IPS-NIHi11 (cell line): ENCODE results near the gene CPXM2.

Source experiments
- DNase-seq: peaks from one replicate; pipeline ENCODE4 v3.0.0; 2012; ENCODE audit warnings: mixed read lengths, low spot score

Gene CPXM2

DNA sequence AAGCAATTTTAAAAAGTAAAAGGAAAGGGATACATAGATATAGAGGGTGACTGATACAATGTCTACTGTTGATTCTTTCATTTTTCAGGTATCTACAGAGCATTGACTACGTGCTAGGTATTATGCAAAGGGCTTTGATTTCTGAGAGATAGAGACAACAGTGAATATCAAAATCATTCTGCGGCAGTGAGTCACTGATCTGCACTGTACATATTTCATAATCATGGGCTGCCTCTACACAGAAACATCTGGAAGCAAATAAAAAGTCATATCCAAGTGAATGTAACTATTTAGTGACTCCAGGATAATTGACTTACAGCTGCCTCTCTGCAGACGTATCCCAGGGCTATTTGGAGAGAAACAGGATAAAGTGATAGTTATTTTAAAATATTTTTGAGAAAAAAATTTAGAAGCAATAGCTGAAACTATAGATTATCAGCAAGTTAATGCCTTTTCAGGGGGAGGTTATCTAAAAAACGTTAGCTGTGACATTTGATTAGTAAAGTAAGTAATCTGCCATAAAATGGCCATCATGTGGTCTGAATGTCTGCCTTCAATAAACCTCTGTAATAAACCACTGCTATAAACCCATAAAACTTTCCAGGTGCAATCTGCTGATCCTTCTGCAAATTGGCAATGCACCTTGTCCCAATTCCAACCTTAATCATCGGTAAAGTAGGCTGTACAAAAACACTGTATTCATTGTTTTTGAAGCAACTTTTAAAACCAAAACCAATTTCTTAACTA, 43.7 kb downstream of the CPXM2 start:
- DNase-seq = no peak

DNA sequence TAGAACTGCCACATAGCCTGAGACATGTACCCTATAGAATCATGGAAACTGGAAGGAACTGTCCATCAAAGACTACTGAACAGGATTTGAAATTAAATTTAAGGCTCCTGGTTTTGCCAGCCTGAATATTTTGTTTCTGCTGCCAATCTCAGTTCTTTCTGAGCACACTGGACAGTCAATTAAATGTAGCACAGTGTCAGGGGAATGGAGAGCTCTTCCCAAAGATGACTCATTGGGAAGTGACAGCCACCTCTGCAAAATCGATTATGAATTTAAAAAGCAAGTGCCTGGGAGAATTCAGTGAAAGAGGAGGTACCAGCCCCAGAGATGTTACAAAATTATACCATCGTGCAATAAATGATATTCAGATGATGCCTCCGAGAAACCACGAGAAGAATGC, 47.8 kb downstream of the CPXM2 start:
- no peak for DNase-seq

DNA sequence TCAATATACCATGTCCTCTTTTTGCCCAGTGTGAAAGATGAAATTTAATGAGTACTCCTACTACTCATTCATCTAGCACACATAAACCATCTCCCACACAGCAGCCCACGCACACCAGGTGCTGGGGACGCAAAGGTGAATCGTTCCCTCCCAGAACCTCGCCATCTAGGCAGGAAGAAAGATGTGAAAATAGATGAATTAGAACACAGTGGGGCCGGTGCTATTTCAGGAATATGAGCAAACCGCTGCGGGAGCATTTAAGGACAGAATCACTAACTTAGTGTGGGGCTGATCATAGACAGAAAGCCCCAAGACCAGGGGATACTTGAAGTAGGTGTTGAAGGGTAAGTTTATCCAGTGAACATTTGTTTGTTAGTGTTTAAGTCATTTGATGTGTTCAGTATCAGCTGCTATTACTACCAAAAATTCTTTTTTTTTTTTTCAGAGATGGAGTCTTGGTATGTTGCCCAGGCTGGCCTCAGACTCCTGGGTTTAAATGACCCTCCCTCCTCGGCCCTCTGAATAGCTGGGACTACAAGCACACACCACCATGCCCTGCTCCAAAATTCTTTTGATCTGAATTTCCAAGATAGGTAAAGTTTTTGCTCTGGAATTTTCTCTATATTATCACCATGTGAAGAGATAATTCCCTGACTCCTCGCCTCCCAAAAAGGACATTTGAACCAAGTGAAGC, 48.8 kb downstream of the CPXM2 start:
- DNase-seq = no peak

DNA sequence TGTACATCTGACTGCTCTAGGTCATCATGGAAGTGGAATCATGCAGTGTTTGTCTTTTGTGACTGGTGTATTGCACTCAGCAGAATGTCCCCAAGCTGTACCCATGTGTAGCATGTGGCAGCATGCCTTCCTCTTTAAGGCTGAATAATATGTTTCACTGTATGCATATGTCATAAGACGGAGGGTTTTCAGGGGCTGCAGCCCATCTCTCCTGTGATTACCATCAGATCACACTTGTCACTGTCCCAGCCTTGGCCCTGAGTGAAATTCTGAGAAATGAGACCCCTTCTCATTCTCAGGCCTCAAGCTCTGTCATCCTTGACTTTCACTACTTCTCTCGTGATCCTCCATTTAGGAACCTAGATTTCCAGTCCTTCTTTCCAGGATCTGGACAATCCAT, 50.0 kb downstream of the CPXM2 start:
- no peak for DNase-seq

DNA sequence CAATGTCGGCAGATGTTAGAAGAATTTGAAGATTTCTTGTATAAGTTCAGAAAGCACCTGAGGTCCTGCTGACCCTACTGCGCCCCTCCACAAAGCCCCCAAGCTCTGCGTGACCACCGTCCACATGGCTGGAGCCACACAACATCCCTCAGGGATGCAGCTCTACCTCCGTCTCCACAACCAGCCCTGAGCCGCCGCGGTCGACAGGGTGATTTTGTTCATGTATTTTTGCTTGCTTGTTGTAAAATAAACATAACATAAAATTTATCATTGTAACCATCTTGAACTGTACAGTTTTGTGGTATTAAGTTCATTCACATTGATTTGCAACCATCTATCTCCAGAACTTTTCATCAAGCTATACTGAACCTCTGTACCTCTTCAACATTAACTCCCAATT, 50.5 kb downstream of the CPXM2 start:
- DNase-seq = no peak

DNA sequence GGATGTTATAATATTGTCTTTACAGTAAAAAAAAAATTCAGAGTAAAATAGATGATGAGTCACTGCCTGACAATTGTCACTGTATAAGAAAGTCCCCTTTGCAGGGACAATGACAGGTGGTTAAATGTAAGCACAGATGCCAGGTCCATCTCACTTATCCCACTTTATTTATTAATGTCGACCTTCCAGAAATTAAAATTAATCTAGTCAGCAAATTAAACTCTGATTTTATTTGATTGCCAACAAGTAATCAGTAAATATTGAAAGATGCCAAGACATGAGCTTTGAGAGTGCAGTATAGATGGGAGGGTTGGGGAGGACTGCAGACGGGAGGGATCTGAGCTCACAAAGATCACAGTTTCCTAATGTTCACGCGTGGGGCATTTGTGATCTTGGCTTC, 50.9 kb downstream of the CPXM2 start:
- DNase-seq = no peak

DNA sequence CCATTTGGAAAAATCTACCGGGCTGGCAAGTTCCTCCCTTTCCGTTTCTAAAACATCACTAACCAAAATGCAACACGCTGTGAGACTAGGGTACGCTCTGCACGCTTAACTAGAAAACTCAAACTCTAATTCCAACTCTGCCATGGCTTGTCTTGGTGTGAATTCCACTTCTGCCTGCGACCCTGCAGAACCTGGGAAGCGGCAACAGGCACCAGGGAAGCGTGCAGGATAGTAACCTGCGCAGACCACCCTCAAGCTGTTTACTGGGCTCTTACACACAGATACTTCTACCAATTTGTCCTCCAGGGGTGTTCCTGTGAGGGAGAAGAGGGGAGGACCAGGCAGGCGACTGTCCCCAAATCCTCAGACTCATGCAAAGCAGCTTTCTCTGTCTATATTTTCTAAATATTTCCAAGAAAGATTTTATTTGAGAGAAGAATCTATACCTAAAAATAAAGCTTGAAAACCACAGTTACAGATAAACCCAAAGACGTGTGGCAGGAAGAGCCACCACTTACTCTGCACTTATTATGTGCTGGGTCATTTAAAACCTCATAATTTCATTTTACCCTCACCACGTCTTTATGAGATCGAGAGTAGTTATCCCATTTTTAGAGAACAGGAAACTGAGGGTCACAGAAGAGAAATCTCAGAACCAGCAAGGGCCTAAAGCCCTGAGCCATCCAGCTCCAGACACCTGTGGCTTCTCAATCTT, 52.9 kb downstream of the CPXM2 start:
- DNase-seq = no peak

DNA sequence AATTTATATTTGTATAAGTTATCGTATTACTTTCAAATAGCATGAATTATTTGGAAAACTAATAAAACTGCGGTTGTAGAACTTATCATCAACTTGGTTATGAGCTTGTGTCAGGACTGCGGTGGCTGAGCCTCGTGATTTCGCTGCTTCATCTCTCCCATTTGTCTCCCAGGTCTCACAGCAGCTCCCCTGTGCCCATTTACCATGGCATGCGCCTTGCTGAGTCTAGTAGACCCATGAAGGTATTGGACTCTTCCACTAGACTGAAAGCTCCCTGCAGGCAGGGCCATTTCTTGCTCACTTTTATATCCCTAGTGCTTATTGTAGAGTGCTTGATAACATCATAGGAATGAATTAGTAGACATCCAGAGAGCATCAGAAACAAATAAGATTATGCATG, 53.9 kb downstream of the CPXM2 start:
- no peak for DNase-seq

DNA sequence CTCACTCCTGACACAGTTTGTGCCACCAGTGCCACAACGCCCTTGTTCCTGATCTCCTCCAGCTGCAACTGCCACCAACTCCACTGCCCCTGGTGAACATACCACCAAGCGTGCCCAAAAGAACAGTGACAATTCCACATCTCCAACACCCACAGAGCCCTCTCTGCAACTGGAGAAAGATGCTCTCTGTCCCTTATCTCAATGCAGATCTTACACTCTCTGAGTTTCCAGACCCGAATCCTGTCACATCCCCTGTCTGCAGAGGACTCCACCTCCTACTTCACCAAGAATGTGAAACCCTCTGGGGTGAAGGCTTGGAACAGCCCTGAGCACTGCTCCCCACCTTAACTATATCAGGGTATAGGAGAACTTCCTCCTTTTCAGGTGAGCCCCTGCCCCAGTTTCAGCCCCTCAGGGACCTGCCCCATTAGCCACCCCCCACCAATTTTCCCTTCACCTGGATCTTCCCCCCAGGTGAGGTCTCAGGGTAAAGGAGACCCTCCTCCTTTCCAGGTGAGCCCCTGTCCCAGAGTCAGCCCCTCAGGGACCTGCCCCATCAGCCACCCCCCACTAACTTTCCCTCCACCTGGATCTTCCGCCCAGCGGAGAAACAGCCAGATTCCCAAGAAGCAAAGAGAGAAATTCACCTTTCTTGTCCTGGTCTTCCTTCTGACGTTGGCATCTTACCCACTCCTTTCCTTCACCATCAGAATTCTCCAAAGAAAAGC, 55.0 kb downstream of the CPXM2 start:
- no peak for DNase-seq

DNA sequence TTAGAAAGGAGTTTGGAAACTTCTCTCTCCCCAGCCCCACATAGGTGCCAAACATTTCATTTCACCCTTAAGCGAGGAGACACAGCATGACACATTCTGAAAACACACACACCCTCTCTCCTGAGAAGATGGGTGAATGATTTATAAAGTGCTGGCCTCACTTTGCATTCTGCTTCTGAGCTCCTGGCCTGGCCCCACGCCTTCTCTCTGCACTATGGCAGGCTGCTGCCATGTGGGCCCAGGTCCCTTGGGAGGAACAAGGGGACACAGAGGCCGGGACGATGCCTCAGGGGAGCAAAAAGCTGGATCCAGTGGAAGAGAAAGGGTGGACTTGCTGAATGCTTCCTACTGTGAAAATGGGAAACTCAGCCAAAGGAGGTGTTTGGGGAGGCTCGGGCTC, 56.0 kb downstream of the CPXM2 start:
- DNase-seq = no peak

DNA sequence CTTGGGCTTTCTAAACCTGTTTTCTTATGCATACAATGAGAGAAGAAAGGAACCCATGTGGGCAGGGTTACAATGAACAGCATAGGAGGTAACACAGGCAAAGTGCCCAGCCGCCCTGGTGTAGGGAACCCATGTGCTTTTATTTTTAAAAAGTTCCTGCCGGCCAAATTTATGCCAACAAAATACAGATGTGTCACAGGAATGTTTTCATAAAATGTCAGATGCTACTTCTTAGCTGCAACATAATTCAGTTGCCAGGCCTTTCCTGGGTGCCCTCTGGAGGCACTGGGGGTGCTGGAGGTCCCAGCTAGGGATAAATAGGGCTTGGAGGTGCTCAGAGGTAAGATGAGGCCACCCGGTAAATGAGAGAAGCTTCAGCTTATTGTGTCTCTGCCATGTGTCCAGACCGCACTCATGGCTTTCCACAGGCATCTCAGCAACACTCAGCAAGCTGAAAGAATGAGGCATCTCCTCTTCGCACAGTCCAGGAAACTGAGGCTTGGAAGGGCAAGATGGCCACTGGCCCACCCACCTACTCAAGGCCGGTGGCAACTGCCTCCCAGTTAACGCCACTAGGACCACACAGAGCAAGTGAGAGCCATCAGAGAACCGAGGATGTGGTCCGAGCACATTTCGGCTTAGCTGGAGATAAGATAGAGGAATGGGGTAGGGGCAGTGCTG, 58.3 kb downstream of the CPXM2 start:
- no peak for DNase-seq

DNA sequence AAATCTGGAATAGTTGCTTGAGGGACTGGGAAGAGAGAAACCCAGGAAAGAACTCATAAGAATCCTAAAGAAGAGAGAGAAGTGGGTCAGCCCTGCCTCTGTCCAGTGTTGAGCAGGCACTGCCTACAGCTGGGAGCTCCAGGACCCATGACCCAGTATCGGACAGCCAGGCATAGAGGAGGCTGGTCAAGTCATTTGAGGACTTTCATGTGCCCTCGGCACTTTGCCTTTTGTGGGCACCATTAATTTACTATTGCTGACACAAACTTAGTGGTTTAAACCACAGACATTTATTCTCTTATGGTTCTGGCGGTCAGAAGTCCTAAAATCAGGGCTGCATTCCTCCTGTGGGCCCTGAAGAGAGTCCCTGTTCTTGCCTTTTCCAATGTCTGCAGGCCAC, 60.3 kb downstream of the CPXM2 start:
- no peak for DNase-seq

DNA sequence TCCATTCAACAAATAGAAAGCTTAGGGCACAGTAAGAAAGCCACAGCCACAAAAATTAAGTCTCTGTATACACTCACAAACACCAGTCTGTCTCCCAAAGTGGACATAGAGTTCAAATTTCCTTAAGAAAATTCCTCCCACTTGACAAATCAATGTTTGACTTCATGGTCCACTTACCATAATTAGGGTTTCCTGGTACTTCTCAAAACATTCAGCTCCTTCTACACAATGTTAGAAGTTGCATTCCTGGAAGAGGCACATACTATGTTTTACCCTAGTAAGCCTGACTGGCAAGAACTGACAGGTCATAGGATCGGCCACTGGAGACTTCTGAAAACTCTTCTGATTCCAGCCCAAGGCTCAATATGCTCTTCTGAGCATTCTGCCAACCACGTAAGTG, 70.5 kb downstream of the CPXM2 start:
- DNase-seq = no peak

DNA sequence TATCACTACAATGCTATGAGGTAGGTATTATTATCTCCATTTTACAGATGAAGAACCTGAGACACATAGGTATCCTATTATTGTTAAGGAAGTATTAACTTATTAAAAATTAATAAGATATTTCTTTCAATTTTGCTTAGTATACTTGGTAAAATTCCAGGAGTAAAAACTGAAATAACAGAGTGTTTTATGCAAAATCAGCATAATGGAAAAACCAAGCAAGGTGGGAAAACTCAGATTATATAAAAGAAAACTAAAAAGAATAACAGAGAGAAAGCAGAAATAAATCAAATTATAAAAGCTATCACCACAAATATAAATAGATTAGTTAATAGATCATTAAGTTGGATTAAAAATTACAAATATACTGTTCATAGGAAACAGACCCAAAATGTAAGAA, 82.0 kb downstream of the CPXM2 start:
- DNase-seq = no peak

DNA sequence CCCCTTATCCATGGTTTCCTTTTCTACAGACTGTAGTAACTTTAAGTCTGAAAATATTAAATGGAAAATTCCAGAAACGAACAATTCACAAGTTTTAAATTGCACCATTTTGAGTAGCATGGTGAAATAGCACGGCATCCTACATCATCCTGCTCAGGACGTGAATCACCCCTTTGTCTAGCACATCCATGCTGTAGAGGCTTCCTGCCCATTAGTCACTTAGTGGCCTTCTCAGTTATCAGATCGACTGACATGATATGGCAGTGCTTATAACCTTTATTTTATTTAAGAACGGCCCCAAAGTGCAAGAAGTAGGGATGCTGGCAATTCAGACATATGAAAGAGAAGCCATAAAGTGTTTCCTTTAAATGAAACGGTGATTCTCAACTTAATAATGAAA, 82.7 kb downstream of the CPXM2 start:
- no peak for DNase-seq

DNA sequence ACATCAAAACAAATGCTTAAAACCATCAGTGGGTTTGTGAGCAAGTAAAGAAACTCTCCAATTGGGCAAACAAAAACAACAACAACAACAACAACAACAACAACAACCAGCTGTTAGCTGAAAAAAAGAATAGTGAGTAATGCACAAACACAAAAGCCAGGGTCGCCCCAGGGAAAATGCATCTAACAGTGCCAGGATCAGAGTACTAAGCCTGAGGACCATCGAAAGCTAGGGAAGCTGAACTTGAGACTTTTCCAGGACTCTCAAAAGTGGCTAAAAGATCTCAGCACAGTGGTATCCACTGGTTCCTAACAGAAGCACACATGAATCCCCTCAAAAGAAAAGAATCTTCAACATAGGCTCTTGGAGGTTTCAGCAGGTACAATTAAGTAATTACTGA, 83.3 kb downstream of the CPXM2 start:
- no peak for DNase-seq

DNA sequence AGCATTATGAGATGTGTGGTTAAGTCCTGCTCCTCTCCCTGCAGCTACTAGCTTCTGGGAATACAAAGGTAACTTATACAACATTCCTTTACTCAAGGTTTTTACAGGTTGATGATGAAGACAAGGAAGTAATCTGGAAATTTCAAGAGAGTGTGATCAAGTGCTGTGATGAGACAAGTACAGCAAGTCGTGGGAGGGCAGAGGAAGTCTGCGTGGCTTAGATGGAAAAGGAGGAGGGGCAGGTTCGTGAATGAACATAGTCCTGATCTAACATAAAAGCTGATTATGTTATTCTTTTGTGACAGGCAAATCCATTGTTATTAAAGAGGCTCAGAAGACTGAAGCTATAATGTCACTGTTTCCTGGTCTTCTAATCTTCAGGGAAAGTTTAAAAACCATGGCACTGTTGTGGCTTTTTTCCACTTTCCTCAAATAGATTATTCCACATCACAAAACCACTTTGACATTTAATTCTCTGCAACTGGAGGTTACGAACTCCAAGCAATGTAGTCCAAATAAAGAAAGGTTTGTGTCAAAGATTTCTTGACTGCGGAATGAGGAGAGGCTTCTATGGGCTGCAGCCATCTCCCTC, 84.1 kb downstream of the CPXM2 start:
- no peak for DNase-seq

DNA sequence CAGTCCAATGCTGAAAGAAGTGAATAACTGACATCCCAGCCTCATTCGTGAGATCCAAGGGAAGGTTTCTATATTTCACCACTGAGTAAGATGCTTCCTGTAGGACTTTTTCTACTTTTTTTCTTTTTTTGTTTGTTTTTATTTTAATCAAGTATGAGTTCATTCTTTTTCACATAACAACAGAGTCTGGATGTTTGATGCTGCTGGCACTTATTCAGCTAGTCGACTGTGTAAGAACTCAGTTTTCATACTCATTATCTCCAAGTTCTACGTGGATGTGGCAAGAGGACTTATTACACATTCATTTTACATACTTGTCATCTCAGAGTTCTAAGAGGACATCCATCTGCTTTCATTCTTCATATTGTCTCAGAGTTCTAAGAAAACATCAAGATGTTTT, 86.9 kb downstream of the CPXM2 start:
- no peak for DNase-seq

DNA sequence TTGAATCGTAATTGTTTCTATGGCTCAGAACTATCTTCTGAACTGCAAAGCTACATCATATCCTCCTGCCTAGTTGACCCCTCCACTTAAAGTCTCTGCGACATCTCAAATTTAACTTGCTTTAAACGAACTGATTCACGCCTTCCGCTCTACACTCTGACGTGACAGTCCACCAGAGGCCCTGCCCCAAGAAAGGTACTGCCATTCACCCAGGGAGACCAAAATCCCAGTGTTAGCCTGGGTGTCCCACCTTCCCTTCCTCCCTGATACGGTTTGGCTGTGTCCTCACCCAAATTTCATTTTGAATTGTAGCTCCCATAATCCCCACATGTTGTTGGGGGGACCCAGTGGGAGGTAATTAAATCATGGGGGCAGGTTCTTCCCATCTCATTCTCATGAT, 90.8 kb downstream of the CPXM2 start:
- no peak for DNase-seq

DNA sequence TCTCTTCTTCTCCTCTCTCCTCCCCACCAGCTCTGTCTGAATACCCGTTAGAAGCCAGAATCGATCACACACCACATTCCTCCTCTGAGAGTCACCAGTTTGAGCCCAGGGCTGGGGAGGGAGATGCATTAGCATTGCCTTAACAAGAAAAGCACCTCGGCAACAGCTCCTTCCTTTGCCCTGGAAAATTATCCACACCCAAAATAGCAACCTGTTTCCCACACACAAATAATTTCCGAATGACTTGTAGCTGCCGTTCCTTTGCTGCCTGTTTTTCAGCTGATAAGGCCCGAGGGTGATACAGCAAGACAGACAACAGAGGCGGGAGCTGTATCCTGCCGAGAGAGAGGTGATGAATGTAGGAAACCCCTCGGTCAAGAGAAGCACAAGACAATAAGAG, 91.3 kb downstream of the CPXM2 start:
- DNase-seq = no peak

DNA sequence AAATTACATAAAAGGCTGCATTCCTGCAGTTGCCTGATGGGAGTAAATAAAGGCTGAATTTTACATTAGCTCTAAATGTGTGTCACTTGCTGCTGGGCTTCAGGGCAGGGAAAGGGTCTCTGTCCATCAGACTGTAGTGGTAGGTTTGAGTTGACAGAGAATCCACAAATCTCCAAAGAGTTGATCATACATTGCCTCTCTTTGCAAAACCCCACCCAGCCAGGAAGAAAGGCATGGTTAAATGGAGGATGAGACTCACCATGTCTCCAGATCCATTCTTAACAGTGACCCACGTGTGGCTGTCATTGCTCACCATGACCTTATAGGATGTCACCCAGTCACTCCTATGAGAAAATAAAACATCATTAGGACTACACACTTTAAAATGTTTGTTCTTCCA, 92.8 kb downstream of the CPXM2 start:
- no peak for DNase-seq

DNA sequence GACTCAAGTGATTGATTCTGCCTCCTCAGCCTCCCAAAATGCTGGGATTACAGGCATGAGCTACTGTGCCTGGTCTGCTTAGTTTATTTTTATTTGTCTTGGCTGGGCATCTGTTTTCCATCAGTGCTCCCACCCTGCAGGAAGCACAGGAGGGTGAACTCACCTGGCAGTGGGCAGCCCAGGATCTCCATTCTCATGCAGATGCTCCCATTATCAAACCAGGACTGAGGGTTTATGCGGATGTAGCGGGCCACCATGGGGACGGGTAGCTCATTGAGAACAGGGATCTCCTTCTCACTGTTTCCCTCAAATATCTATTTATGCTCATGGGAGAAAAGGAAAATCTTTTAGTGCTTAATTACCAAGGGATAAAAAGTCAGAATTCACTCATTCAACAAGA, 93.8 kb downstream of the CPXM2 start:
- DNase-seq = no peak
